ENCODE data around the gene COL4A1.

DNA sequence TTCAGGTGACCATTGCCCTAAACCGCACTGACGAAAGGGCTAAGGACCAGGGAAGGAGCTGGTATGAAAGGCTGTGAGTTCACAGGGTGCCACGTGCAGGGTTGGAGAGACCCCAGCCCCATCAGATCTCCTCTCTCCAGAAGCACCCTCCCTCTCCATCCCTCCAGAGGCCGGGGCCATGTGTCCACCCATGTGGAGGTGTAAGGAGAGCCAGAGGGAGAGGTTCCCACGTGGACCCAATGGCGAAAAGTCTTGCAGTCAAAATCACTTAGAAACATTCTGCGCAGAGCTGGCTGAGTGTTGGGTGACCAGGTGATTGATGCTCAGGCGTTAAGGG lies 168.3 kb downstream of the COL4A1 start:
- TF ChIP-seq TAF1 (IDR thresholded peaks at IDR 0.05; ENCODE audit: borderline replicate concordance, insufficient read depth, low read length) = no peak
- TF ChIP-seq POLR2AphosphoS5 (IDR thresholded peaks at IDR 0.05; ENCODE audit: low read depth, low read length) = no peak
- TF ChIP-seq, protein P1, sequence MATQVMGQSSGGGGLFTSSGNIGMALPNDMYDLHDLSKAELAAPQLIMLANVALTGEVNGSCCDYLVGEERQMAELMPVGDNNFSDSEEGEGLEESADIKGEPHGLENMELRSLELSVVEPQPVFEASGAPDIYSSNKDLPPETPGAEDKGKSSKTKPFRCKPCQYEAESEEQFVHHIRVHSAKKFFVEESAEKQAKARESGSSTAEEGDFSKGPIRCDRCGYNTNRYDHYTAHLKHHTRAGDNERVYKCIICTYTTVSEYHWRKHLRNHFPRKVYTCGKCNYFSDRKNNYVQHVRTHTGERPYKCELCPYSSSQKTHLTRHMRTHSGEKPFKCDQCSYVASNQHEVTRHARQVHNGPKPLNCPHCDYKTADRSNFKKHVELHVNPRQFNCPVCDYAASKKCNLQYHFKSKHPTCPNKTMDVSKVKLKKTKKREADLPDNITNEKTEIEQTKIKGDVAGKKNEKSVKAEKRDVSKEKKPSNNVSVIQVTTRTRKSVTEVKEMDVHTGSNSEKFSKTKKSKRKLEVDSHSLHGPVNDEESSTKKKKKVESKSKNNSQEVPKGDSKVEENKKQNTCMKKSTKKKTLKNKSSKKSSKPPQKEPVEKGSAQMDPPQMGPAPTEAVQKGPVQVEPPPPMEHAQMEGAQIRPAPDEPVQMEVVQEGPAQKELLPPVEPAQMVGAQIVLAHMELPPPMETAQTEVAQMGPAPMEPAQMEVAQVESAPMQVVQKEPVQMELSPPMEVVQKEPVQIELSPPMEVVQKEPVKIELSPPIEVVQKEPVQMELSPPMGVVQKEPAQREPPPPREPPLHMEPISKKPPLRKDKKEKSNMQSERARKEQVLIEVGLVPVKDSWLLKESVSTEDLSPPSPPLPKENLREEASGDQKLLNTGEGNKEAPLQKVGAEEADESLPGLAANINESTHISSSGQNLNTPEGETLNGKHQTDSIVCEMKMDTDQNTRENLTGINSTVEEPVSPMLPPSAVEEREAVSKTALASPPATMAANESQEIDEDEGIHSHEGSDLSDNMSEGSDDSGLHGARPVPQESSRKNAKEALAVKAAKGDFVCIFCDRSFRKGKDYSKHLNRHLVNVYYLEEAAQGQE (IDR thresholded peaks at IDR 0.05; ENCODE audit: insufficient read depth in 1 of 2, low read depth in 2 of 2, low read length in 2 of 2) = no peak
- TF ChIP-seq FOXP2 (optimal IDR thresholded peaks at IDR 0.05; ENCODE audit: borderline replicate concordance, extremely low read depth, extremely low read length, insufficient read depth) = no peak
